GM18499 (cell line): ENCODE measurements around the gene TAF11L9.
"Not testable (repeated sequence)": the region's sequence is repeated elsewhere in the genome, so short reads cannot be mapped to it uniquely, and the experiment has no call there.

Experiments
- ATAC-seq: cut with Tn5 transposase; IDR thresholded peaks from one replicate; pipeline ENCODE4 v1.9.1; 2021; ENCODE audit warnings: moderate number of reproducible peaks; ENCODE audit not compliant: insufficient read depth, unreplicated experiment

Gene TAF11L9

GRCh38 chr5:17594255-17594654, at the start of gene TAF11L9:
TAF11L9 (minus strand) TSS chr5:17594394.
- ATAC-seq, result not testable (repeated sequence)

- ATAC-seq, result no peak
Measured at GRCh38 chr5:17634160-17634559, 40.0 kb upstream of the TAF11L9 start, which contains the start of gene TAF11L14. TAF11L14 (plus strand) TSS chr5:17634460.

GRCh38 chr5:17631788-17632187, 37.6 kb upstream of the TAF11L9 start, which contains the start of gene TAF11L13:
TAF11L13 (plus strand) TSS chr5:17632088.
- ATAC-seq, result not testable (repeated sequence)

- no peak for ATAC-seq
Measured at GRCh38 chr5:17625686-17626085, 31.5 kb upstream of the TAF11L9 start.

GRCh38 chr5:17620627-17621026, 26.4 kb upstream of the TAF11L9 start:
- ATAC-seq, result no peak

GRCh38 chr5:17619354-17619753, 25.2 kb upstream of the TAF11L9 start:
- no peak for ATAC-seq

GRCh38 chr5:17614872-17615605, 20.8 kb upstream of the TAF11L9 start:
- ATAC-seq, result no peak

GRCh38 chr5:17610092-17610491, 15.9 kb upstream of the TAF11L9 start, which contains the start of gene TAF11L12:
TAF11L12 (plus strand) TSS chr5:17610392.
- ATAC-seq, result not testable (repeated sequence)

- not testable (repeated sequence) for ATAC-seq
Measured at GRCh38 chr5:17607461-17607860, 13.3 kb upstream of the TAF11L9 start.

- no peak for ATAC-seq
Measured at GRCh38 chr5:17604951-17605350, 10.8 kb upstream of the TAF11L9 start.

GRCh38 chr5:17603880-17604279, 9.7 kb upstream of the TAF11L9 start, which contains the start of gene TAF11L11:
TAF11L11 (plus strand) TSS chr5:17604183.
- not testable (repeated sequence) for ATAC-seq

- ATAC-seq, result not testable (repeated sequence)
Measured at GRCh38 chr5:17597728-17598127, 3.5 kb upstream of the TAF11L9 start, which contains the start of gene TAF11L10. TAF11L10 (minus strand) TSS chr5:17597828.

GRCh38 chr5:17590860-17591259, 3.3 kb downstream of the TAF11L9 start, which contains the start of gene TAF11L8:
TAF11L8 (minus strand) TSS chr5:17590960.
- ATAC-seq, result not testable (repeated sequence)

GRCh38 chr5:17585658-17586057, 8.5 kb downstream of the TAF11L9 start, which contains the start of gene TAF11L7:
TAF11L7 (minus strand) TSS chr5:17585758.
- not testable (repeated sequence) for ATAC-seq
